GM10266 (cell line): ENCODE data around the gene PIANP.

Source experiments
- DNase-seq: peaks from one replicate; pipeline ENCODE4 v3.0.0; 2012; ENCODE audit errors: extremely low spot score
- CTCF ChIP-seq: IDR thresholded peaks from 2 replicates; pipeline ENCODE4 v1.5.1; 2012; ENCODE audit warnings: mild to moderate bottlenecking, low read depth; ENCODE audit not compliant: control insufficient read depth, insufficient read depth; ENCODE audit errors: missing control alignments

PIANP gene

DNA sequence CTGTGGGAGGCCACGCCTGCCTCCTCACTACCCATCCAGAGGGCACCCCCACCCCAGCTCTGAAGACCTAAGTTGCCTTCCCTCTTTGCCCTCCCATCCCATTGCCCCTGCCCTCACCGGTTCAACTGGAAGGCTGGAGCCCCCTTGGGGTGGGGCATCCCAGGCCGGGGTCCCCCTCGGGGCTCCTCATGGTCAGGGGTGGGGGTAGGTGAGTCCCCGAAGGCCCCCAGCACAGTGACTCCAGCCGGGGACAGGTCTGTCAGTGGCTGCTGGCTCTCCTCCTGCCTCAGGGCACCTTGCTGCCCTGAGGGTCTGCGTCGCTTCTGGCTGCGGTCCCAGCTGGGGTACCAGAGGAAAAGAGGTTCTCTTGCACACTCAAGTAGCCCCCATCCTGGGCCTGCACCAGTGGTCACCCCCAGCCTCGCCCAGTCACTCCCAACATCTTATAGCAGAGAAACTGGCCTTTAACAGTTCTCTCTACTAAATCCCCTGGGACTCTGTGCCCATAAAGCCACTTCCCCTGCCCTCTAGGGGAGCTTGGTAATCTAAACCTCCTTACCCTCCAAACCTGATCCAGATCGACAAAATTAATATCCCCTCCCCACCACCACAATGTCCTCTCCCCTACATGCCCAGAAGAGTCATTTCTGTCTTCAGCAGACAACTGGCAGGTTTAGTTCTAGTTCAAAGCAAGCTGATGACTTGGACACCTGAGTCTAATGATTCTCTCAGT, 5.1 kb downstream of the PIANP start:
- DNase-seq: no peak
- TF ChIP-seq CTCF: no peak

DNA sequence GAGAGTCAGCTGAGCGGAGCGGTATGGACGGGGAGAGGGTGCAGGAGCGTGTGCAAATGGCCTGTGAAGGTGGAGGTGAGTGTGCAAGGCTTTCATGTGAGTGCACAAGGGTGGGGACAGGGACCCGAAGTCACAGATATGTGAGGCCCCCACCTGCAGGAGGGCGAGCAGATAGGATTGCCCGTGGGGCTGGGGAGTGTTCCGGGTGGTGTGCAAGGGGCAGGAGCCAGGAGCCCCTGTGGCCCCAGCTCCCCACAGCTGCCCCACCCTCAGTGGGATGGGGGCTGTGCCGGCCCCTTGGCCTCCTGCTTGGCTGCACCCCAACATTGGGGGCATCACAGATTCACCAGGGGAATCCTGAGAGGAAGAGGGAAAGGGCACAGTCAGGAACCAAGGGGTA, 5.9 kb downstream of the PIANP start:
- TF ChIP-seq CTCF: no peak

DNA sequence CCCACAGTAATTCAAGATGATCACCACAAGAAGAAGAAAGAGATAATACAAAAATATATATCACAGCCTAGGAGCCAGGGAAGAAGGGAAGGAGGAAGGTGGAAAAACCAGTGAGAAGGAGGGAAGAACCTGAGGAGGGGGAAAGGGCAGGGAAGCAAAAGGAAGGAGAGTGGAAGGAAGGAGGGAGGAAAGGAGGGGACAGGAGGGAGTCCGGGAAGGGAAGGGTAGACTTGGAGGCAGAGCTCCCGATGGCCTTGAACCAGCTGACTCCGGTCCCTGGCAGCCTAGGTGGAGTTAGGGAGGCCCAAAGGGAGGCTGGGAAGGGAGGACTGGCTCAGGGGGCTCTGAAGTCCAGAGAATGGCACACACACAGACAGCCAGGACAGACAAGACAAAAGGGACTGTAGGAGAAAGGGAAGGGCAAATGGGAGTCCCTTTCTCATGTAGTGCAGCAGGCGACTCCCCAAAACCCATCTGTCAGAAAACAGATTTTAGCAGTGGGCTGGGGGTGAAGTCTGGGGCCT, 6.7 kb downstream of the PIANP start:
- no peak for TF ChIP-seq CTCF
- no peak for DNase-seq

More for the DNA sequence above, 5.9 kb downstream of the PIANP start:
- no peak for DNase-seq

DNA sequence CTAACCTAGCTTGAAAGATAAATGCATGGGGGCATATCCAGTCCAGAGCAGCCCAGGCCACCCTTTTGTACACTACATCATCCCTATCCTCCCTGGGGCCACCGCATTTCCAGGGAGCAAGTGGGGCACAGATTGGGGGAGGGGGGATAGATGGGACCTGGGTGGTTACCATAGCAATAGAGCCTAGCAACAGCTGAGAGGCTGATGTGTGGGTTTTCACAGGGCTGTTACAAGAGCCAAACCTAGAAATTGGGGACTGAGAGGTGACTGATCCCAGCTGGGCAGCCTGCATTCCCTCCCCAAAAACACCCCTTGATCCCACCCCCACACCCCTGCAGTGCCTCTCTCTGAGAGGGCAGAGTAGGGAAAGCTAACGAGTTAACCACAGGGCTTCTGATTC, 7.7 kb downstream of the PIANP start:
- no peak for DNase-seq
- TF ChIP-seq CTCF: no peak

DNA sequence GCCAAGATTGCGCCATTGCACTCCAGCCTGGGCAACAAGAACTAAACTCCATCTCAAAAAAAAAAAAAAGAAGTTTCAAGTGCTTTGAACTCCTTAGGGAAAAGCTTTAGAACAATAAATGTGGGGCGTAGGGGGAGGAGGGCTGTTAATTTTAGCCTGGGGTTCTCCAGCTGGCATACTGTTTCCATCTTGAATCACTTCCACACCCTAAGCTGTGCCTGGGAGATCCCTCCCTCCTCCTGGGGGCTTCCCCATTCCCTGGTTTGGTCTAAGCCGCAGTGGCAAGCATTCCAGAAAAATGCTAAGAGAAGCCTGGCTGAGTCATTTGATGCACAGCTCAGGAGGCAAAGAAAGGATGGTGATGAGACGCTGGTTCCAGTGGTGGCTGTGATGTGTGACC, 9.1 kb downstream of the PIANP start:
- no peak for TF ChIP-seq CTCF
- DNase-seq: no peak

- TF ChIP-seq CTCF: no peak
Measured at GRCh38 chr12:6688999-6689882, 11.4 kb downstream of the PIANP start, which contains the start of gene ZNF384. ZNF384 (minus strand) TSS chr12:6689375; CDS start chr12:6679520, 9,855 bp downstream.

GRCh38 chr12:6688543-6688998, 12.0 kb downstream of the PIANP start:
- DNase-seq: peak; percentile 36
- TF ChIP-seq CTCF: no peak

More at GRCh38 chr12:6688999-6689882, 11.4 kb downstream of the PIANP start, which contains the start of gene ZNF384:
- DNase-seq: peak; percentile 97
